ENCODE measurements around the gene IGSF22.

DNA sequence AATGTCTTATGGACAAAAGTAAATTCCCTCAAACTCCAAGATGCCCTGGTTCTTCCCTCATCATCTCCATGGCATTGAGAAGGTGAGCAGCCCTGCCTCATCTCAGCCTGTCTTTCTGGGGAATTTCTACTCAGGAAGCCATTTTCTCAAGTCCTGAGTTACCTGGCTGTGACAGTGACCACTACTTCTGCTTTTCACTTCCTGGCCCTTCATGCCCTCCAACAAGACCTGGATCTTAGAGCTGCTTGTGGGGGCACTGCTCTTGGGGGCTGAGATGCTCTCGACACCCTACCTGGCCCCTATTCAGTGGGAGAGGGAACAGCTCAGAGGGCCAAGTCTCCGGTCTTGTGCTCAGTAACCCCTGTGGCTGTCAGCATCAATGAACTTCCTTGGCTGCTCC, 5.5 kb upstream of the IGSF22 start:
- TF ChIP-seq, protein P1, sequence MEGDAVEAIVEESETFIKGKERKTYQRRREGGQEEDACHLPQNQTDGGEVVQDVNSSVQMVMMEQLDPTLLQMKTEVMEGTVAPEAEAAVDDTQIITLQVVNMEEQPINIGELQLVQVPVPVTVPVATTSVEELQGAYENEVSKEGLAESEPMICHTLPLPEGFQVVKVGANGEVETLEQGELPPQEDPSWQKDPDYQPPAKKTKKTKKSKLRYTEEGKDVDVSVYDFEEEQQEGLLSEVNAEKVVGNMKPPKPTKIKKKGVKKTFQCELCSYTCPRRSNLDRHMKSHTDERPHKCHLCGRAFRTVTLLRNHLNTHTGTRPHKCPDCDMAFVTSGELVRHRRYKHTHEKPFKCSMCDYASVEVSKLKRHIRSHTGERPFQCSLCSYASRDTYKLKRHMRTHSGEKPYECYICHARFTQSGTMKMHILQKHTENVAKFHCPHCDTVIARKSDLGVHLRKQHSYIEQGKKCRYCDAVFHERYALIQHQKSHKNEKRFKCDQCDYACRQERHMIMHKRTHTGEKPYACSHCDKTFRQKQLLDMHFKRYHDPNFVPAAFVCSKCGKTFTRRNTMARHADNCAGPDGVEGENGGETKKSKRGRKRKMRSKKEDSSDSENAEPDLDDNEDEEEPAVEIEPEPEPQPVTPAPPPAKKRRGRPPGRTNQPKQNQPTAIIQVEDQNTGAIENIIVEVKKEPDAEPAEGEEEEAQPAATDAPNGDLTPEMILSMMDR (IDR thresholded peaks at IDR 0.05), result no peak
- no peak for TF ChIP-seq POLR2A (IDR thresholded peaks at IDR 0.05)
